ENCODE measurements around the gene FOXM1.

The FOXM1 gene

DNA sequence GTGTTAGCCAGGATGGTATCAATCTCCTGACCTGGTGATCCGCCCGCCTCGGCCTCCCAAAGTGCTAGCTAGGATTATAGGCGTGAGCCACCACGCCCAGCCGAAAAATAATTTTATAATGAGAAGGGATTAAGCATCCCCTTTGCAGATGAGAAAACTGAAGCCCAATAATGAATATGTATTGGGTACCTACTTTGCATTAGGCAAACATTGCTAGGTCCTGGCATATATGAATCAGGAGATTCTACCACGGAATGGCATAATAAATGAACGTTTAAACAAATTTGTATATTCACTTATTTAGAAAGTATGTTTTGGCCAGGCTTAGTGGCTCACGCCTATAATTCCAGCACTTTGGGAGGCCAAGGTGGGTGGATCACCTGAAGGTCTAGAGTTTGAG, 46.1 kb upstream of the FOXM1 start:
- H3K36me3 ChIP-seq (replicated peaks in 1 of 2; ENCODE audit: control insufficient read depth in 2 of 2, insufficient read depth in 2 of 2, low read length in 2 of 2) = peaks cover 18 to 83% of the 10 kb centered on the region in 2 donors
- no peak overlapping the region for H3K4ac ChIP-seq (ENCODE audit: low read length)
- no peak overlapping the region for H3K27ac ChIP-seq (replicated peaks; ENCODE audit: low read length)
- no peak overlapping the region for H2BK12ac ChIP-seq (ENCODE audit: low read length)
- no peak overlapping the region for H2AFZ ChIP-seq (ENCODE audit: low read length)
- H3K4me1 ChIP-seq (ENCODE audit: control insufficient read depth in 2 of 2, insufficient read depth in 1 of 2, low read depth in 1 of 2, low read length in 2 of 2) = no peaks in the 10 kb centered on the region
- no peak overlapping the region for H2AK5ac ChIP-seq (ENCODE audit: low read depth, low read length)
- no peak overlapping the region for H2BK15ac ChIP-seq (ENCODE audit: low read length)
- H4K91ac ChIP-seq (ENCODE audit: low read depth, low read length, poor library complexity) = no peak overlapping the region
- no CpG with 5 or more reads among the region's 9 CpGs for WGBS, 2 donors (ENCODE audit: extremely low coverage in 2 of 2, insufficient read length in 2 of 2, insufficient replicate concordance in 1 of 2)
- no peak for DNase-seq (ENCODE audit: low spot score)
- H2BK120ac ChIP-seq (ENCODE audit: low read depth, low read length) = no peak overlapping the region
- no peak overlapping the region for H3K9ac ChIP-seq (ENCODE audit: low read depth, low read length, poor library complexity)
- no peak overlapping the region for H3K4me2 ChIP-seq (ENCODE audit: insufficient read depth, low read length, poor library complexity, severe bottlenecking)
- H3K4me3 ChIP-seq (ENCODE audit: low read length in 2 of 2) = no peak overlapping the region
- H3K9me3 ChIP-seq (replicated peaks in 1 of 2; ENCODE audit: control insufficient read depth in 2 of 2, insufficient read depth in 1 of 2, low read depth in 1 of 2, low read length in 2 of 2) = no peaks in the 10 kb centered on the region
- no peak overlapping the region for H3K18ac ChIP-seq (ENCODE audit: low read length)
- H3K27me3 ChIP-seq (ENCODE audit: control insufficient read depth in 3 of 3, insufficient read depth in 3 of 3, low read depth in 1 of 3, low read length in 3 of 3) = no peaks in the 10 kb centered on the region
- H3K79me1 ChIP-seq (ENCODE audit: low read depth, low read length) = no peaks in the 10 kb centered on the region
- no peak overlapping the region for H2BK5ac ChIP-seq (ENCODE audit: low read length)
- no peak overlapping the region for H3K14ac ChIP-seq (ENCODE audit: low read length)
- no peak overlapping the region for H3K23ac ChIP-seq (ENCODE audit: low read depth, low read length, poor library complexity)
- H4K8ac ChIP-seq (ENCODE audit: low read depth, low read length) = no peak overlapping the region

DNA sequence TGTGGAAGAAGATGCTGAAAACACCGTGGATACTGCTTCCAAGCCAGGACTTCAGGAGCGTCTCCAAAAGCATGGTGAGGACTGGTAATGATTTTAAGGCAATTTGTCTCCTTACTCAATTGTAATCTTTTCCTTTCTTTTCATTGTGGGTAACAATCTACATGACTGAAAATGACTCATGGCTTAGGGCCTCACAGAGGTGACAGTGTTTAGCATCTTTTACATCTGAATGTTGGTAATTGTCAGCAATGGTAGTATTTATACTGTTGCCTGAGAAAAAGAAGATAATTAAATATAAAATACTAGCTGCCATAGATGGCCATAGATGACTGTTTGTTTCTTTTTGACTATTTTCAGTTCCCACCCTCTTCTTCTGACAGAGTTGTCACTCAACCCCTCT, 45.4 kb upstream of the FOXM1 start:
- H2AFZ ChIP-seq (ENCODE audit: low read length) = no peak overlapping the region
- no peak overlapping the region for H3K4ac ChIP-seq (ENCODE audit: low read length)
- no peak overlapping the region for H3K9ac ChIP-seq (ENCODE audit: low read depth, low read length, poor library complexity)
- DNase-seq (ENCODE audit: low spot score) = no peak
- H2BK120ac ChIP-seq (ENCODE audit: low read depth, low read length) = no peak overlapping the region
- H3K4me3 ChIP-seq (ENCODE audit: low read length in 2 of 2) = no peak overlapping the region
- H3K79me1 ChIP-seq (ENCODE audit: low read depth, low read length) = no peaks in the 10 kb centered on the region
- no peak overlapping the region for H4K8ac ChIP-seq (ENCODE audit: low read depth, low read length)
- H2BK15ac ChIP-seq (ENCODE audit: low read length) = no peak overlapping the region
- no peak overlapping the region for H3K4me2 ChIP-seq (ENCODE audit: insufficient read depth, low read length, poor library complexity, severe bottlenecking)
- no peak overlapping the region for H3K18ac ChIP-seq (ENCODE audit: low read length)
- no peak overlapping the region for H2AK5ac ChIP-seq (ENCODE audit: low read depth, low read length)
- no peak overlapping the region for H4K91ac ChIP-seq (ENCODE audit: low read depth, low read length, poor library complexity)
- no peak overlapping the region for H3K23ac ChIP-seq (ENCODE audit: low read depth, low read length, poor library complexity)
- no peak overlapping the region for H2BK12ac ChIP-seq (ENCODE audit: low read length)
- H3K27me3 ChIP-seq (ENCODE audit: control insufficient read depth in 3 of 3, insufficient read depth in 3 of 3, low read depth in 1 of 3, low read length in 3 of 3) = no peaks in the 10 kb centered on the region
- WGBS, 2 donors (ENCODE audit: extremely low coverage in 2 of 2, insufficient read length in 2 of 2, insufficient replicate concordance in 1 of 2) = no CpG with 5 or more reads among the region's 2 CpGs
- no peak overlapping the region for H2BK5ac ChIP-seq (ENCODE audit: low read length)
- no peak overlapping the region for H3K14ac ChIP-seq (ENCODE audit: low read length)
- H3K27ac ChIP-seq (replicated peaks; ENCODE audit: low read length) = no peak overlapping the region
- H3K36me3 ChIP-seq (replicated peaks in 1 of 2; ENCODE audit: control insufficient read depth in 2 of 2, insufficient read depth in 2 of 2, low read length in 2 of 2) = peaks cover 18 to 78% of the 10 kb centered on the region in 2 donors
- H3K4me1 ChIP-seq (ENCODE audit: control insufficient read depth in 2 of 2, insufficient read depth in 1 of 2, low read depth in 1 of 2, low read length in 2 of 2) = no peaks in the 10 kb centered on the region
- H3K9me3 ChIP-seq (replicated peaks in 1 of 2; ENCODE audit: control insufficient read depth in 2 of 2, insufficient read depth in 1 of 2, low read depth in 1 of 2, low read length in 2 of 2) = no peaks in the 10 kb centered on the region

DNA sequence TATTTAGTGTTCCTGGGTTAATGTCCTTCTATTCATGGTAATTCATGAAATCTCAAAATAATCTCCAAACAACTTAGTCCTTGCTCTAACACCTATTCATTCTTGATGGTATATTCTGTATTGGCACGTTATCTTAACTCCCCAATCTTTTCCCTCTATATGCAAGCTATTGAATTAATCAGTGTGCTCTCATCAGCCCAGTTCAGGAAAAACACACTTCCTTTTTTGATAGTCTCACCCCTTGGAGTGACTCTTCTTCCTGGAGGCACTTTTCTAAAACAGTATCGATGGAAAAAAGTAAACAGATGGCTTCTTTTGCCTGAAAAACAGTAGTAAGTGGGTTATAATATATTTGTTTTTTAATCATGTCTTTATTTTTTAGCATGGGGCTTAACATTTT, 42.3 kb upstream of the FOXM1 start:
- Histone ChIP-seq H3K79me1 (ENCODE audit: low read depth, low read length) (no peaks in the 10 kb centered on the region), H3K27me3 (ENCODE audit: control insufficient read depth in 3 of 3, insufficient read depth in 3 of 3, low read depth in 1 of 3, low read length in 3 of 3) (no peaks in the 10 kb centered on the region), H2BK5ac (ENCODE audit: low read length) (no peak overlapping the region), H3K4me2 (ENCODE audit: insufficient read depth, low read length, poor library complexity, severe bottlenecking) (no peak overlapping the region), H3K4me1 (ENCODE audit: control insufficient read depth in 2 of 2, insufficient read depth in 1 of 2, low read depth in 1 of 2, low read length in 2 of 2) (no peaks in the 10 kb centered on the region), H3K4ac (ENCODE audit: low read length) (no peak overlapping the region), H3K23ac (ENCODE audit: low read depth, low read length, poor library complexity) (no peak overlapping the region), H2AK5ac (ENCODE audit: low read depth, low read length) (no peak overlapping the region), H3K18ac (ENCODE audit: low read length) (no peak overlapping the region), H2BK12ac (ENCODE audit: low read length) (no peak overlapping the region), H4K8ac (ENCODE audit: low read depth, low read length) (no peak overlapping the region), H2AFZ (ENCODE audit: low read length) (no peak overlapping the region), H2BK15ac (ENCODE audit: low read length) (no peak overlapping the region), H3K36me3 (replicated peaks in 1 of 2; ENCODE audit: control insufficient read depth in 2 of 2, insufficient read depth in 2 of 2, low read length in 2 of 2) (peaks cover 13 to 74% of the 10 kb centered on the region in 2 donors), H3K27ac (replicated peaks; ENCODE audit: low read length) (no peak overlapping the region), H4K91ac (ENCODE audit: low read depth, low read length, poor library complexity) (no peak overlapping the region), H2BK120ac (ENCODE audit: low read depth, low read length) (no peak overlapping the region), H3K14ac (ENCODE audit: low read length) (no peak overlapping the region), H3K9ac (ENCODE audit: low read depth, low read length, poor library complexity) (no peak overlapping the region), H3K4me3 (ENCODE audit: low read length in 2 of 2) (no peak overlapping the region), H3K9me3 (replicated peaks in 1 of 2; ENCODE audit: control insufficient read depth in 2 of 2, insufficient read depth in 1 of 2, low read depth in 1 of 2, low read length in 2 of 2) (no peaks in the 10 kb centered on the region)
- WGBS, 2 donors (ENCODE audit: extremely low coverage in 2 of 2, insufficient read length in 2 of 2, insufficient replicate concordance in 1 of 2) = no CpG with 5 or more reads among the region's 2 CpGs
- DNase-seq (ENCODE audit: low spot score) = no peak

DNA sequence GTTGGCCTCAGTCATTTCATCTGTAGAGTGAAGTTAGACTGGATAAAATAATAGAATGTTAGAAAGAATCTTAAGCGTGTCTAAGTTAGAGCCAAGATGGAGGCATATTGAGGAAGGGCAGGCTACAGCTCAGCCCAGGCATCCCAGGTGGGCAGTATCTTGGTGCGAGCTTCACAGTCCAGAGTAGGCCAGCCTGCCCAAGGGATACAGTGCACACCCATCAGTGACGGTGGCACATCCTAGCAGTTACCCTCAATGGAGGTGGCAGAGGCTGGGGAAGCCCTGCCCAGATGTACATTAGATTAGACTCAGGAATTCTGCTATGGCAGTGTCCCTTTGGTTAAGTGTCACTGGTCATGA, 35.2 kb upstream of the FOXM1 start:
- H3K18ac ChIP-seq (ENCODE audit: low read length) = no peak overlapping the region
- no peaks in the 10 kb centered on the region for H3K9me3 ChIP-seq (replicated peaks in 1 of 2; ENCODE audit: control insufficient read depth in 2 of 2, insufficient read depth in 1 of 2, low read depth in 1 of 2, low read length in 2 of 2)
- H3K4me2 ChIP-seq (ENCODE audit: insufficient read depth, low read length, poor library complexity, severe bottlenecking) = no peak overlapping the region
- no peak overlapping the region for H3K23ac ChIP-seq (ENCODE audit: low read depth, low read length, poor library complexity)
- H2BK120ac ChIP-seq (ENCODE audit: low read depth, low read length) = no peak overlapping the region
- WGBS, 2 donors (ENCODE audit: extremely low coverage in 2 of 2, insufficient read length in 2 of 2, insufficient replicate concordance in 1 of 2) = no CpG with 5 or more reads among the region's 3 CpGs
- H3K14ac ChIP-seq (ENCODE audit: low read length) = no peak overlapping the region
- H2AFZ ChIP-seq (ENCODE audit: low read length) = no peak overlapping the region
- H2BK5ac ChIP-seq (ENCODE audit: low read length) = no peak overlapping the region
- H3K4me1 ChIP-seq (ENCODE audit: control insufficient read depth in 2 of 2, insufficient read depth in 1 of 2, low read depth in 1 of 2, low read length in 2 of 2) = peaks cover 0 to 5% of the 10 kb centered on the region in 2 donors
- H3K4ac ChIP-seq (ENCODE audit: low read length) = no peak overlapping the region
- no peak overlapping the region for H3K4me3 ChIP-seq (ENCODE audit: low read length in 2 of 2)
- no peak overlapping the region for H2BK15ac ChIP-seq (ENCODE audit: low read length)
- H2AK5ac ChIP-seq (ENCODE audit: low read depth, low read length) = no peak overlapping the region
- H4K91ac ChIP-seq (ENCODE audit: low read depth, low read length, poor library complexity) = no peak overlapping the region
- DNase-seq (ENCODE audit: low spot score) = no peak
- H3K27ac ChIP-seq (replicated peaks; ENCODE audit: low read length) = no peak overlapping the region
- H3K36me3 ChIP-seq (replicated peaks in 1 of 2; ENCODE audit: control insufficient read depth in 2 of 2, insufficient read depth in 2 of 2, low read length in 2 of 2) = peaks cover 5 to 72% of the 10 kb centered on the region in 2 donors
- no peak overlapping the region for H2BK12ac ChIP-seq (ENCODE audit: low read length)
- H3K9ac ChIP-seq (ENCODE audit: low read depth, low read length, poor library complexity) = no peak overlapping the region
- H3K79me1 ChIP-seq (ENCODE audit: low read depth, low read length) = no peaks in the 10 kb centered on the region
- no peaks in the 10 kb centered on the region for H3K27me3 ChIP-seq (ENCODE audit: control insufficient read depth in 3 of 3, insufficient read depth in 3 of 3, low read depth in 1 of 3, low read length in 3 of 3)
- no peak overlapping the region for H4K8ac ChIP-seq (ENCODE audit: low read depth, low read length)

Data from neuronal stem cell (in vitro differentiated cells).